ENCODE measurements around the gene OPCML. TPM values are rescaled to one million over a fixed set of nuclear protein-coding genes. Genes with fewer than 3 reads are reported as not detected.
A peak's percentile ranks its signal among the peaks of the same experiment; 100 is the strongest.

OPCML gene
- total and polyA plus RNA-seq, 2 experiments from 2014 or later = 0.21 to 0.51 TPM

DNA sequence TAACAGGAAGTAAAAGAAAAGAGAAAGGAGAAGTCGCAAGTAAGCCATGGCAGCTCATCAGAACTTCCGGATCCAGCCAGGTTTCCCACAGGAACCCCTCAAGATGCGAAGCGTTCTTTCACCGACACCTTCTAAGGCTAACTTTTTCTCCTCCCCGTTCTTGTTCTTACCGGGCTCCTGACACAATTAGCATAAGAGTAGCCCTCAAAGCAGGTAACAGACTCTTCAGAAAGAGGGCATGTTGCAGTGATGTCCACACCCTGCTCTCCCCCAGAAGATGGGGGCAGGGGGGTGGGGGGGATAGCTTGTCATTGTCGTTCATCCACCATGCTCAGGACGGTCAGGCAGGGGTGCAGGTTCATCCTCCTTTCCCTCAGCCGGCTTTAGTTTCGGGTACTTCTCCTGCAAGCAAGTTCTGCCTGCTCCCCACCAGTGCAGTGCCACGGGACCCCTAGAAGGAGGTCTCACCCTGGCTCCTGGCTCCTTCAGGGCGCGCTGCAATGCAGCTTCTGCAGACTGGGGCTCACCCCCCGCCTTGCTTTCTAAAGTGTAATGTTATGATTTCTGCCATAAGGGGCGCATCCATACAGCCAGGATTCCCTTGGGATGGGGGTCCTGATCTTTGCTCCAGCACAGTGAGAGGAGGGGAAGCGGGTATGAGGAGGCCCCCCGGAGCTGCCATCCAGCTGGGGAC is 2.3 kb downstream of the OPCML start:
- Histone ChIP-seq H3K27me3 (peaks cover 69% of the 10 kb centered on the region), H3K4me3 (no peak overlapping the region)
- DNase-seq (ENCODE audit: low read depth in 1 of 2, low spot score in 1 of 2) = no peak

DNA sequence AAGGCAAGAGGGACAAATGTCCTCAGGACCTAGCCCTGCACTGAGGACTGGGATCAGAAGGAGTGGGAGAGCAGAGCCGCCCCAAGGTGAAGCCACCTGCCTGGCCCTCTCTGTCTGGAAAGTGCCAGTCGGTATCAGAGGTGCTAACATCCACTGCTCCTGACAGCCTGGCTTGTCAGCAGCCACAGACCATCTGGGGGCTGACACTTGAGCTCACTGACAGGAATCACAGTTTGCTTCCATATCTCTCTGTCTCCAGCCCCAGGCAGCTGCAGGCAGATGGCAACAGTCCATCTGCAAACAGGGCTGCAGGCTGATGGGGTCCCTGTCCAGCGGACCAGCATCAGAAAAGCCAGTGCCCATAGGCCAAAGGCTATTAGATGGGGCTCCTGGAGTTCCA is 5.5 kb downstream of the OPCML start:
- H3K9me3 ChIP-seq (ENCODE audit: low read depth) = no peaks in the 10 kb centered on the region
- H3K4me1 ChIP-seq (ENCODE audit: low read depth) = peaks cover 19% of the 10 kb centered on the region
- peak in 1 of 2 donors; percentile 71 for DNase-seq (ENCODE audit: low read depth in 1 of 2, low spot score in 1 of 2)
- H3K4me3 ChIP-seq = no peak overlapping the region
- no peak overlapping the region for H3K27ac ChIP-seq
- H3K36me3 ChIP-seq = no peaks in the 10 kb centered on the region
- TF ChIP-seq CTCF (IDR thresholded peaks at IDR 0.05; ENCODE audit: low read depth, low read length) = no peak
- H3K27me3 ChIP-seq = peaks cover 42% of the 10 kb centered on the region

More for the DNA sequence above, 2.3 kb downstream of the OPCML start:
- Histone ChIP-seq H3K36me3 (no peaks in the 10 kb centered on the region), H3K9me3 (ENCODE audit: low read depth) (no peaks in the 10 kb centered on the region), H3K27ac (no peak overlapping the region), H3K4me1 (ENCODE audit: low read depth) (peaks cover 19% of the 10 kb centered on the region)
- no peak for TF ChIP-seq CTCF (IDR thresholded peaks at IDR 0.05; ENCODE audit: low read depth, low read length)

- Histone ChIP-seq H3K27me3 (peaks cover 34% of the 10 kb centered on the region), H3K4me3 (no peak overlapping the region), H3K27ac (no peak overlapping the region), H3K4me1 (ENCODE audit: low read depth) (peaks cover 20% of the 10 kb centered on the region), H3K9me3 (ENCODE audit: low read depth) (no peaks in the 10 kb centered on the region), H3K36me3 (no peaks in the 10 kb centered on the region)
- TF ChIP-seq CTCF (IDR thresholded peaks at IDR 0.05; ENCODE audit: low read depth, low read length) = no peak
- no peak for DNase-seq (ENCODE audit: low read depth in 1 of 2, low spot score in 1 of 2)
Measured at GRCh38 chr11:133525976-133526375, 6.3 kb downstream of the OPCML start.

GRCh38 chr11:133524488-133524887 is 7.8 kb downstream of the OPCML start:
- H3K9me3 ChIP-seq (ENCODE audit: low read depth) = no peaks in the 10 kb centered on the region
- H3K27me3 ChIP-seq = peaks cover 19% of the 10 kb centered on the region
- H3K36me3 ChIP-seq = no peaks in the 10 kb centered on the region
- peaks cover 35% of the 10 kb centered on the region for H3K4me1 ChIP-seq (ENCODE audit: low read depth)
- no peak overlapping the region for H3K27ac ChIP-seq
- DNase-seq (ENCODE audit: low read depth in 1 of 2, low spot score in 1 of 2) = no peak
- no peak for TF ChIP-seq CTCF (IDR thresholded peaks at IDR 0.05; ENCODE audit: low read depth, low read length)
- H3K4me3 ChIP-seq = no peak overlapping the region

GRCh38 chr11:133522344-133522743 is 10.0 kb downstream of the OPCML start:
- Histone ChIP-seq H3K9me3 (ENCODE audit: low read depth) (no peaks in the 10 kb centered on the region), H3K36me3 (no peaks in the 10 kb centered on the region), H3K4me1 (ENCODE audit: low read depth) (peaks cover 41% of the 10 kb centered on the region), H3K4me3 (no peak overlapping the region), H3K27ac (no peak overlapping the region), H3K27me3 (no peaks in the 10 kb centered on the region)
- TF ChIP-seq CTCF (IDR thresholded peaks at IDR 0.05; ENCODE audit: low read depth, low read length) = no peak
- DNase-seq (ENCODE audit: low read depth in 1 of 2, low spot score in 1 of 2) = no peak

Data from cardiac muscle cell (in vitro differentiated cells and primary cell).